ENCODE measurements around the gene SLC1A2.
A peak's percentile ranks its signal among the peaks of the same experiment; 100 is the strongest.

Gene SLC1A2

DNA sequence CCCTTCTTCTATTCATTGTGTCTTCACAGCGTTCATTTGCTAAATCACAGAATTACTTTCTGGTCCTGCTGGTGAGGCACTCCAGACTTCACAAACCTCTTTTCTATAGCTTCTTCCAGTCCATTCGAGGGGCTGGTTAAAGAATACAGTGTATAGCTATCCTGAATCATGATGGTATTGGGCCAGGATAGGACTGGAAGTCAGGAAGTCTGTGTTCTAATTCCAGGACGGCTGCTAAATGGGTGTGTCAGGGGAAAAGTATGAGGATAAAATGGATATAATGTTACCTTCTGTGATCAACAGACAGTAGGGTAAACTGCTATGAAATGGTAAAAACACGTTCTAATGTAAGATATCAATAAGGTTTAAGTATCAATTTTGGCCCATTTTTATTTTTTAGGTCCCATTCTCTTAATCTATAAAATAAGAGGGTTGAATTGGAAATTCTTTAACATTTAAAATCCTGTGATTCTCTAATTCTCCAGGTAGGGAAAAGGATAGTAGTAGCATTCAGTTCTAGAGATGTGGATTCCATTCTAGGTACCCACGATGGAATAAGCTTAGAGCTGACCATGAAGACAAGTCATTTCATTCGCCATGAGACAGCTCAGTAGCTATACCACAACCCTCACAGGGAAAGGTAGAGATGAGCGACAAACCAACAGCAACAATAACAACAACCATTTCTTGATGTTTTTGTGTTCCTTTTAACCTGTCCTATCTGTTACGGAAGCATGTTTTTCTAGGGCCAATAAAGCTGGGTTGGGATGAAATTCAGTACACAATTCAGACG, 96.1 kb downstream of the SLC1A2 start:
- DNase-seq = no peak

GRCh38 chr11:35322318-35322979, 96.9 kb downstream of the SLC1A2 start:
- no peak for DNase-seq

DNA sequence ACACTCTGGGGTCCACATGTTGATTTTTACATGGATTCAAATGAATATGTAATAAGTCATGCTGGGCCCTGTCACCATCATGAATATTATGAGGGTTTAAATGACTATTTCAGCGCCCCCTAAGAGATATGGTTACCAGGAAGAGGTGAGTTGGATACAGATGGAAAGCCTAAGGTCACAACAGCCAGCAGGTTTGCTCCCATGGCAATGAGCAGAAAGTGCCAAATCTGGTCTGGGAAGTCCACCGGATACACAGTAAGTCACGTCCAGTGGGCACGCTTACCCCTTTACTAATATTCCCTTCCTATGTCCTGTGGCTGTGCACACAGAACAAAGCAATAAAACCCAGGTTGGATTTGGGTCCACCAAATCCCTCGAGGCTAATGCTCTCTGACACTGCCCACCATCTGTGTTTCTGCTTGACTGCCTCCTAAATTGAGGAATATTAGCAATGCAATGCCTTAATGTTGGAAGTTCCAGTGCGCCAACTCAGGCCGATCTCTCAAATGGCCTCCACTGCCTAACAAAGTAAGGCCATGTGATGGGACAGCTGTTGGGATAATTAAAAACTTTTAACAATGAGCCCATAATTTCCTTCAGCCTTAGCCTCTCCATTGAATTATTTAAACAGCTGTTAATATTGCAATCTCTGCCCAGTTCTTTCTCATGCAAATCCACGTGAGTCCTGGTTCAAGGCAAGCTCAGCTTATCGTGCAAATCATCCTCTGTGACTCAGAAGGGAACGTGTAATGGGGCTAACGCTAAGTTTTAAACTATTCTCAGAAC, 97.6 kb downstream of the SLC1A2 start:
- peak; percentile 1 for DNase-seq

- DNase-seq = no peak
Observed at GRCh38 chr11:35321111-35321510, 98.2 kb downstream of the SLC1A2 start.

- DNase-seq = no peak
Observed at GRCh38 chr11:35318977-35319925, 100.1 kb downstream of the SLC1A2 start.

GRCh38 chr11:35318309-35318708, 101.0 kb downstream of the SLC1A2 start:
- no peak for DNase-seq

GRCh38 chr11:35317253-35317652, 102.1 kb downstream of the SLC1A2 start:
- no peak for DNase-seq

DNA sequence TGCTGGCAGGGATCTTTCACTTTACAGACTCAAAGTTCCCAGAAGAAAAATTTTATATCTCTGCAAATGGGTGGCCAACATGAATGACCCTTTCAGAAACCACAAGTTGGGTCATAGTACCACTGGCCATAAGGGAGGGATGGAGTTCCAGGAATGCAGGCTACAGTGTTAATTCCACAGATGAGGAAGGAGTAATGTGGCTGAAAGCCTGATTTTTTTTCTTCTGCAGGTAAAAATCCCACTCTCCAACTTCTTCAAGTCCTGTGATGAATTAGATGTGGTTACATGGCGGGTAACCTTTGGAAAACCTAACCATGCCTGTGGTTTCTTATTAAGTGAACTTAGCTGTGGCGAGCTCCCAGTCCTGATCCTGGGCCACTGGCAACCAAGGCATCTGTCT, 103.2 kb downstream of the SLC1A2 start:
- no peak for DNase-seq

GRCh38 chr11:35313760-35314153, 105.6 kb downstream of the SLC1A2 start:
- no peak for DNase-seq

DNA sequence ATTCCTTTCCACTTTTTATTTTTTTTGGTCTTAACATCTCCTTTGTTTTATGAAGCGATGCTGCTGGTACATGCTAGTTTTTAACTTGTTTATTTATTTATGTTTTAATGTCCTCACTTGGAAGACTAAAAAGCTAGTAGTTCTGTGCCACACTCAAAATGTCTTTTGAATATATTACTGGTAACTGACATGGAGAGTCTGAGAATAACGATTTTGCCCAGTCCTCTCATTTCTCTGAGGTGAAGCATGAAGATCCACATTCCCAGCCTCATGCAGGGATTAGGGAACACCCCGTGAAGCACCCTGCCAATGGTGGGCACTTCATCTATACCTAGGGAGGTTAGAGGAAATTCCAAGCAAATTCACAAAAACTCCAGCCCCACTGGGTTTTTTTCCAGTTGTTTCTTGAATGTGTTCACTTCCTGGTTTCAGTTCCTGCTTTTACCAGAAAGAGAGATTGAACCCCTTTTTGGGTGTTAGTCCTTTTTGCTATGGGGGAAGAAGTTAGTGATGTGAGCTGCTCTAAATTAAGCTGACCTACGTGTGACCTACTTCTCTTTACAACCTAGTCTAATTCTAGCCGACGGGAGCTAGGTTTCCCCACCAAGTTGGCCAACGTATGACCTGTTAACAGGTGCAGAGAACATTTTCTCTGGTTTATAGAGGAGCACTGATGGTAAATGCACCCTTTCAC, 106.1 kb downstream of the SLC1A2 start:
- DNase-seq = no peak

GRCh38 chr11:35311331-35311730, 108.0 kb downstream of the SLC1A2 start:
- no peak for DNase-seq

- DNase-seq = no peak
Observed at GRCh38 chr11:35308157-35308556, 111.2 kb downstream of the SLC1A2 start.

- no peak for DNase-seq
Observed at GRCh38 chr11:35307221-35307621, 112.1 kb downstream of the SLC1A2 start.

DNA sequence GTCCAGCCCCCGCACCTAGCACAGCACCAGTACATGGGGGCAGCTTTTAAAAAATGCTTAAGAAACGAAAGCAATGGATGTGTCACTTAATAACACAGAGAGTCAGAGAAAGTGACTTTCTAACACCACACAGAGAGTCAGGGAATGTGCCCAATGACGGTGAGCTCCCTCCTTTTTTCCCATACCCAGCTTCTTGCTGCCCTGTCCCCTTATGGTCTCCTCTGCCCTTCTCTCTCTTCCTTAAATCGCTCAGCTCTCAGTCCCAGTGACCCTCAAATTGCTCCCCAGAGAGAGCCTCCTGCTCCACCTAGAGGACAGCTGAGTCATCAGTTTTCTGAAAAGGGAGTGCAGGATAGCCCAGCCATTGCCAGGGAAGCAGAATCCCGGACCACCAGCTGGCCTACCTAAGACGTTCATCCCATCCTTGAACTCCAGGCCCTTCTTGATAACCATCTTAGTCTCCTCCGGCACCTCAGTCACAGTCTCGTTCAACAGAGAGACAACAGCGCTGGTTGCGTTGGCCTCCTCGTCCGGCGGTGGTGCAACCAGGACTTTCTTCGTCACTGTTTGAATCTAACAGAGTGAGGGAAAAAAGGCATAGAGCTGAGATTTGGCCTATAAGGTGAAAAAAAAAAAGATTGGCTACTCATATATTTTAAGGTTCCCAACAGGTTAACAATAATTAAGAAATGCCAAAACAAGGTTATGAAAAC, 113.5 kb downstream of the SLC1A2 start:
- DNase-seq = no peak

- DNase-seq = no peak
Observed at GRCh38 chr11:35304900-35305460, 114.4 kb downstream of the SLC1A2 start.

DNA sequence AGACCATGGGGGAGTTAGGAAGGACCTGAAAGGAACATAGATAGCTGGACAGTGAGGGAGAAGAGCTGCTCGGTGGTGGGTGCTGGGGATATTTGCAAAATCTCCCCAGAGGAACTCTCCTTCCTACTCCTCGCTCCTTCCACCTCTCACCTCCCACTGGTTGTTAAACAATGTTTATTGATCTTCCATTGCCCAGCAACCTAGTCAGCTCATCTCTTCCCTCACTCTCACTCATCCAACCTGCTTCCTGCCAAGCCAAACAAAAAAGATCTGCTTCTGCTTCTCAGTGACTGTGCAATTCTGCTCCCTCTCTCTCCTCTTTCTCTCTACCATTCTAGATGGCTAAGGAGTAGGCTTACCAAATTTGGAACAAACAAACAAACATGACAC, 115.0 kb downstream of the SLC1A2 start:
- no peak for DNase-seq

DNA sequence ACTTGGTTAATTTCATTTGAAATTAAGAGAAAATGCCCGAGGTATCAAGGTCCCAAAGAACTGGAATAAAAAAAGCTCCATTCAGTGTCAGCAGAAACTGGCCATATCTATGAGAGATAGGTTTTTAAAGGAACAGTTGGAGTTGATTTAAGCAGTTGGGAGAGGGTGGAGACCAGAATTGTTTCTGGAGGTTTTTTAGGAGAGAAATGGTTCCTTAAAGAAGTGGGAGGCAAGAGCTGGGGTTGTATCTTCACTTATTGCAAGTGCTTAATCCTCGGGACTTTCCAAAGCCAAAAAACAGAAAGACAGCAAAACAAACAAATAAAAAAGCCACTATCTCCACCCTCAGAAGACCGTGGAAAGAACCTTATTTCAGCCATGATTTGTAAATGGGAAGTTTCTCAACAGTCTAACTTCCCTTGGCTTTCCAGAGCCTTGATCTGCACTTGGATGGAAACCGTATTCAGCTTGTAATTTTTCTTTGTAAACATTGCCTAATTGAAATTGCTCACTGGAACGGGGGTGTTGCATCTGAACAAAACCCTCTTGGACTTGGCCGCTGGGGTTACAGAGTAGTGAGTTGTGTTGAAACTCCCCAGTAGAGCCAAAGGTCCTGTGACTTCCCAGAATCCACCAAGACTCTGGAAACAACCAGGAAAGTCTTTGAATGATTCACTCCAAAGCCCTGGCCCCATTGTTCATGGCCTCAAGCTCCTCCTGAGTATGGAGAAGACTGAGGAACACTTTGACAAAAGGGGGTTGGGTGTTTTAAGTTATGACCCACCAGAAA, 115.6 kb downstream of the SLC1A2 start:
- no peak for DNase-seq

DNA sequence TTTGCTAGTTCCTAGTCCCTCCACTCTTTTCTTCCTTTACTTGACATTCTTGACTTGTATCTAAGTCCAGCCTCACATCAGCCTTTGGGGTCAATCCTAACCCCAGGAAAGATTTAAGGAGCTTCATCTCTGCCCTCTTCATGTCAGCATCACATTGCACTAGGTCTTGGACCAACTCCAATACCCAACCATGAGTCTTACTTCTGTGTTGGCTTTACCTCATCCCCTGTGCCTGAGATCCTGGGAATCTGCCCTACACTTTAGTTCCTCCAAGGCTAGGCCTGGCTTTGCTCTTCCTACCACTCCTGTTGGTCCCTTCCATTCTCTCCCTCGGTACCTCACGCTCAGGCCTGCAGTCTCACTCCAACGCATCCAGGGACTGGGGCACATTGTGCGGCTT, 117.0 kb downstream of the SLC1A2 start:
- DNase-seq = no peak

DNA sequence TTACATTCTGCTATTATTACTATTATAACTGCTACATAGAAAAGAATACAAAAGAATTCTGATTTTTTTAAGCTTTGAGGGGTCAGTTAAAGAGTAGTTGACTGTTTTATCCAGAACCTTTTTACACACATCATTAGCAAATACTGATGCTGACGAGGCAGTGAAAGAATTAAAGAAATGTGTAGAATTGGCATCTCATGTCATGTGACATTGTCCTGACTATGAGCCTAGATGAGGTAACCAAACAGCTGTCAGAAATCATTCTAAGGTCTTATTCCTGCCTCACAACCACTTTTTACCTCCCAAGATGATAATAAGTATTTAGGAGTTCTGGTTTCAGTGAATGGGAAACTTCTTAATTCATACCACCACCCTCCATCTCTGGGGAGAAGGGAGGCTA, 121.0 kb downstream of the SLC1A2 start:
- no peak for DNase-seq

DNA sequence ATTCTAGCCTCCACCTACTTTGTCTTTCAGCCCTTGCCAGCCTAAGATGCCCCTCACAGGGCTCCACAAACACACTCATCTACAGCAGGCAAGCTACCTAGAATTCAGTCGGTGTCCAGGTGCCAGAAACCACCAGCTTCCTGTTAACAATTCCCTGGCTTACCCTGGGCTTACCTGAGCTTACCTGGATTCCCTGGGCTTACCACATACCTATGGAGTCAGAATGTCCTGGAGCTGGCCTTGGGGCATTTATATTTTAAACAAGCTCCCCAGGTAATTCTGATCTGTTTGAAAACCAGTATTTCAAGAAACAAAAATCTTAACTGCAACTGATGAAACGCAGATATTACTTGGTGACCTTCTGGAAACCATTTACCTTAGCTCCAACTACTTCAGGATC, 123.6 kb downstream of the SLC1A2 start:
- no peak for DNase-seq
